ENCODE measurements around the gene DNHD1. TPM values are rescaled to one million over a fixed set of nuclear protein-coding genes. Genes with fewer than 3 reads are reported as not detected.

The DNHD1 gene
- total RNA-seq, 4 donors from 2014 or later = 2.9 to 20.9 (median 9.8) TPM

- no peaks in the 10 kb centered on the region for H3K27me3 ChIP-seq
These were observed 107.1 kb downstream of the DNHD1 start for GRCh38 chr11:6604081-6604626.

GRCh38 chr11:6604790-6605189, 107.7 kb downstream of the DNHD1 start:
- no peak for ATAC-seq
- peaks cover 7 to 85% (median 43%) of the 10 kb centered on the region in 3 donors for H3K4me1 ChIP-seq
- no peaks in the 10 kb centered on the region for H3K9me3 ChIP-seq
- H3K27ac ChIP-seq = peak overlapping the region; percentile 98 to 99 (median 98)
- H3K4me3 ChIP-seq = peak overlapping the region; percentile 91 to 93
- WGBS, 2 donors (ENCODE audit: low coverage in 1 of 2) = 0 to 3% methylated on average over 3 of the region's 3 CpGs
- H3K36me3 ChIP-seq = peaks cover 4 to 45% of the 10 kb centered on the region in 2 donors
- H3K27me3 ChIP-seq = no peaks in the 10 kb centered on the region
- no peak for TF ChIP-seq EP300 (IDR thresholded peaks at IDR 0.05)
- no peak for TF ChIP-seq CTCF (IDR thresholded peaks at IDR 0.05)
- no peak for TF ChIP-seq POLR2A (IDR thresholded peaks at IDR 0.05)
- no peak for TF ChIP-seq POLR2AphosphoS5 (IDR thresholded peaks at IDR 0.05)

More at GRCh38 chr11:6604081-6604626, 107.1 kb downstream of the DNHD1 start:
- Histone ChIP-seq H3K36me3 (peaks cover 4 to 45% of the 10 kb centered on the region in 2 donors), H3K9me3 (no peaks in the 10 kb centered on the region), H3K27ac (peak overlapping the region; percentile 98 to 99 (median 98)), H3K4me1 (peaks cover 7 to 85% (median 42%) of the 10 kb centered on the region in 3 donors), H3K4me3 (peak overlapping the region; percentile 91 to 93)
- ATAC-seq = peak; percentile 17
- TF ChIP-seq EP300 (IDR thresholded peaks at IDR 0.05) = no peak
- TF ChIP-seq POLR2A (IDR thresholded peaks at IDR 0.05) = peak; percentile 14 to 23
- peak; percentile 45 for TF ChIP-seq POLR2AphosphoS5 (IDR thresholded peaks at IDR 0.05)
- peak in 3 of 4 experiments; percentile 18 to 46 (median 19) for TF ChIP-seq CTCF (IDR thresholded peaks at IDR 0.05)
- WGBS, 2 donors (ENCODE audit: low coverage in 1 of 2) = 0% methylated on average over 1 of the region's 20 CpGs; no CpG with 5 or more reads in 1 of the 2 donors

GRCh38 chr11:6606471-6607189, 109.5 kb downstream of the DNHD1 start:
- TF ChIP-seq EP300 (IDR thresholded peaks at IDR 0.05) = no peak
- peak in 1 of 4 experiments; percentile 13 for TF ChIP-seq CTCF (IDR thresholded peaks at IDR 0.05)
- peak; percentile 81 to 82 for TF ChIP-seq POLR2A (IDR thresholded peaks at IDR 0.05)
- TF ChIP-seq POLR2AphosphoS5 (IDR thresholded peaks at IDR 0.05) = peak; percentile 98
- Histone ChIP-seq H3K27me3 (no peaks in the 10 kb centered on the region), H3K4me3 (peak overlapping the region; percentile 91 to 93), H3K27ac (peak overlapping the region; percentile 98 to 99 (median 98)), H3K36me3 (peaks cover 4 to 41% of the 10 kb centered on the region in 2 donors), H3K9me3 (no peaks in the 10 kb centered on the region), H3K4me1 (peaks cover 9 to 85% (median 45%) of the 10 kb centered on the region in 3 donors)
- 0 to 2% methylated on average over 5 to 10 of the region's 11 CpGs for WGBS, 2 donors (ENCODE audit: low coverage in 1 of 2)
- ATAC-seq = peak; percentile 83

GRCh38 chr11:6607190-6607795, 110.2 kb downstream of the DNHD1 start:
- Histone ChIP-seq H3K27me3 (no peaks in the 10 kb centered on the region), H3K4me3 (peak overlapping the region in 1 of 2 donors; percentile 93), H3K27ac (peak overlapping the region; percentile 89 to 99 (median 98)), H3K36me3 (peaks cover 4 to 37% of the 10 kb centered on the region in 2 donors), H3K4me1 (peaks cover 7 to 78% (median 38%) of the 10 kb centered on the region in 3 donors), H3K9me3 (no peaks in the 10 kb centered on the region)
- ATAC-seq = no peak
- TF ChIP-seq CTCF (IDR thresholded peaks at IDR 0.05) = no peak
- TF ChIP-seq POLR2A (IDR thresholded peaks at IDR 0.05) = no peak
- no peak for TF ChIP-seq POLR2AphosphoS5 (IDR thresholded peaks at IDR 0.05)
- no peak for TF ChIP-seq EP300 (IDR thresholded peaks at IDR 0.05)
